Rectal smooth muscle tissue (tissue), 1 donor: ENCODE results near the gene RASL11A.
"Not testable (repeated sequence)": the region's sequence is repeated elsewhere in the genome, so short reads cannot be mapped to it uniquely, and the experiment has no call there.

Experiments used
- H3K27ac ChIP-seq: one replicate; pipeline ENCODE4 v1.7.0; 2013; ENCODE audit warnings: low read depth, low read length, inconsistent platforms
- H3K27me3 ChIP-seq: one replicate; pipeline ENCODE4 v1.7.0; 2013; ENCODE audit warnings: low read length; ENCODE audit not compliant: control insufficient read depth, insufficient read depth
- H3K36me3 ChIP-seq: one replicate; pipeline ENCODE4 v1.7.0; 2013; ENCODE audit warnings: low read length; ENCODE audit not compliant: control insufficient read depth, insufficient read depth
- H3K4me1 ChIP-seq: one replicate; pipeline ENCODE4 v1.7.0; 2013; ENCODE audit warnings: low read length; ENCODE audit not compliant: control insufficient read depth, insufficient read depth
- H3K4me3 ChIP-seq: one replicate; pipeline ENCODE4 v1.7.0; 2013; ENCODE audit warnings: low read length
- H3K9ac ChIP-seq: one replicate; pipeline ENCODE4 v1.7.0; 2013; ENCODE audit warnings: low read length

The RASL11A gene

DNA sequence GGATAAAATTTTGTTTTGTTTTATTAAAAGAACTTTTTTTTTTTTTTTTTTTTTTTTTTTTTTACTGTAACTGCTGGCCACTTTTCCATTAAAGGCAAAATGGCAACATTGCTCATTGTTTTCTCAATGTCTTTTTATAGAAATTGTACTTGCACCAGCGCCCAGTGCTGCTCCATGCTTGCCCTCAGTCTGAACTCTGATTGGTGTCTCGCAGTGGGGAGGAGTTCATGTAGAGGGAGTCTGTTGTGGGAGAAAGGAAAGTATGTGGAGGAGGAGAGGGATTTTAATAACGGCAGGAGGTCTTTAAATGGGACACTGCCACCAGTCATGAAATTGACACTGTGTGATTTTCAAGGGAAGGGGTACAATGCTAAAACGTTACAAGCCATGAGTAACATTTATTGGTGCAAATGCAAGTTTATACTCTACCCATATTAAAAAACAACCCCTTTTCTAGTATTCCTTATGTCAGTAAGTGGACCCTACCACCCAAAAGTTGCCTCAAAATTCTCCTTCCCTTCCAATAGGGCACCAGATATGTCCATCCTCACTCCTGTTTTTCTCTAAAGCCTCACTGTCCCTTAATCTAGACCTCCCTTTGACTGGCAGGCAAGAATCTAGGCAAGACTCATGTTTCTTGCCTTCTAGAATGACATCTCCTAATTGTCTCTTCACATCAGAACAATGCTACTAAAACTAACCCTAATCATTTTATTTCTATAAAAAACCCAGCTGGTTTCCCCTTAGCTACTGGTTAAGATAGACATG, 3.2 kb downstream of the RASL11A start:
- H3K27ac ChIP-seq, result no peak overlapping the region
- no peak overlapping the region for H3K9ac ChIP-seq
- H3K4me1 ChIP-seq, result peaks cover 4% of the 10 kb centered on the region
- H3K27me3 ChIP-seq, result no peaks in the 10 kb centered on the region
- no peak overlapping the region for H3K4me3 ChIP-seq
- no peaks in the 10 kb centered on the region for H3K36me3 ChIP-seq

DNA sequence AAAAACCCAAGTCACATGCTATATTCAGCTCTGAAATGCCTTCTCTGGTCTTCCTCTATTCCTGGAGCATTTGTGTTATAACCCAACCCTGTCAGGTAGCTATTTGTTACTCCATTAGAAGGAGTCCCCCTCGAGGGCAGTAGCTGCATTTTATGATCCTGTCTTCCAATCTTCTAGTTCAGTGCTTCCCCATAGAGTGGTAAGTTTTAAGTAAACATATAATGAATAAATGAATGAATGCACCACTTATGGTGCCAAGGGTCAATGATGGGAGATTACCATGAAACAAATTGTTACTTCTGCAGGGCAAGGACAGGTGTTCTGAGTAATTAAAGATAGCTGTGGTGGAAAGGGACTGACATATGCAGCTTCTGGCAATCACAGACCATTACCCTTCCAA, 4.0 kb downstream of the RASL11A start:
- Histone ChIP-seq H3K36me3 (no peaks in the 10 kb centered on the region), H3K27ac (no peak overlapping the region), H3K4me3 (no peak overlapping the region), H3K9ac (no peak overlapping the region), H3K4me1 (peaks cover 4% of the 10 kb centered on the region), H3K27me3 (no peaks in the 10 kb centered on the region)

DNA sequence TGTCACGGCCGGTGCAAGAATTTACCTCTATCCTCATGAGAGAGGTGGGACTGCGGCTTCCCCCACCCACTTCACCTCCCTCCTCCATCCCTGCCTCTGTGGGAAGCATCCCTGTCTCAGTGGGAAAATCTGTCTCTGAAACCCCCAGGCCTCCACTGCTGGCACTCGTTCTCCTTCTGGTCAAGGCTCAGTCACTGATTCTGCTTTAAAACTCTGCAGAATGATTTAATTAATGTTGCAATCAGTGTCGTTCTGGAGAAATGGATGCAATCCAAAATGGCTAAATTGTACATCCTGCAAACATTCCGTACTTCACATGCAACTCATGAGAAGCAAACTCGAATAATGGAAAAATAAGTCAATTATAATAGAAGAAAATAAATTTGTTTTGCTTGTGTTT, 5.6 kb downstream of the RASL11A start:
- Histone ChIP-seq H3K9ac (no peak overlapping the region), H3K4me1 (peaks cover 4% of the 10 kb centered on the region), H3K4me3 (no peak overlapping the region), H3K36me3 (no peaks in the 10 kb centered on the region), H3K27me3 (no peaks in the 10 kb centered on the region), H3K27ac (no peak overlapping the region)

DNA sequence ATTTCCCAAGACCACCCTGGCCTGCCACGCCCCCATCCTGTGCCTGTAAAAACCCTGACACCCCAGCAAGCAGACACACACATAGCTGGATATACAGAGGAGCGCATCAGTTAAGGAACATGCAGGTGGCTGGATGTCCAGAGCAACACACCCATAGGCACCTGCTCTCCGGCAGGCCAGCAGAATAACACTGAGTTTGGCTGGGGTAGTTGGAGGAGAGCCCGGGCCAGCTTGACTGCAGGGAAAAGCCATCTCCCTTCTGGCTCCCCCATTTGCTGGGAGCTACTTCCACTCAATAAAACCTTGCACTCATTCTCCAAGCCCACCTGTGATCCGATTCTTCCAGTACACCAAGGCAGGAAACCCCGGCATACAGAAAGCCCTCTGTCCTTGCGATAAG, 8.9 kb downstream of the RASL11A start:
- no peak overlapping the region for H3K27ac ChIP-seq

DNA sequence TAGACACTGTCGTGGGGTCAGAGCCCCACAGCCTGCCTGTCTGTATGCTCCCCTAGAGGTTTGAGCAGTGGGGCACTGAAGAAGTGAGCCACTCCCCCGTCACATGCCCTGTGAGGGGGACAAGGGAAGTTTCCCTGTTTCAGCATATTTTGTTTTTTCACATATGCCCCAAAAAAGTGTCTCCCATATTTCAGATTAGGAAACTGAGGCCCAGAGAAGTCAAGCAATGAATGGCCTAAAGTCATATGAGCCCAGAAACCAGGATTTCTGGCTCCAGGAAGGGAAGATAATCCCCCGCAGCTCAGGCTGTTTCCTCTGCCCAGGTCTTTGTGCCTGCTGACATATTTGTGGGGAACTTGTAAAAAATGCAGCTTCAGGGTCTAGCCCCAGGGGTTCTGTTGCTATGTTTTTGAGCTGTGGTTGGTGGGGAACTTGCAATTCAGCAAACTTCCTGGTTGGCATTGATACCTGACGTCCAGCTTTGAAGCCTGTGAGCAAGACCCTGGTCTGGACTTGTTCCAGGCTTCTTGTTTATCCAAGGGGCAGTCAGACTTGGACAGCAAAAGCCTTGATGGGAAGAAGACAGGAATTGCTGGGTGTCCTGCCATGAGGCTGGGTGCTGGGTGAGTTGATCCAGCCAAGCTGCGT, 9.5 kb downstream of the RASL11A start:
- Histone ChIP-seq H3K4me1 (no peaks in the 10 kb centered on the region), H3K4me3 (no peak overlapping the region), H3K27me3 (no peaks in the 10 kb centered on the region), H3K36me3 (no peaks in the 10 kb centered on the region), H3K9ac (no peak overlapping the region), H3K27ac (no peak overlapping the region)

More for the DNA sequence above, 8.9 kb downstream of the RASL11A start:
- no peaks in the 10 kb centered on the region for H3K36me3 ChIP-seq
- no peaks in the 10 kb centered on the region for H3K27me3 ChIP-seq
- H3K9ac ChIP-seq, result no peak overlapping the region
- no peak overlapping the region for H3K4me3 ChIP-seq
- no peaks in the 10 kb centered on the region for H3K4me1 ChIP-seq

DNA sequence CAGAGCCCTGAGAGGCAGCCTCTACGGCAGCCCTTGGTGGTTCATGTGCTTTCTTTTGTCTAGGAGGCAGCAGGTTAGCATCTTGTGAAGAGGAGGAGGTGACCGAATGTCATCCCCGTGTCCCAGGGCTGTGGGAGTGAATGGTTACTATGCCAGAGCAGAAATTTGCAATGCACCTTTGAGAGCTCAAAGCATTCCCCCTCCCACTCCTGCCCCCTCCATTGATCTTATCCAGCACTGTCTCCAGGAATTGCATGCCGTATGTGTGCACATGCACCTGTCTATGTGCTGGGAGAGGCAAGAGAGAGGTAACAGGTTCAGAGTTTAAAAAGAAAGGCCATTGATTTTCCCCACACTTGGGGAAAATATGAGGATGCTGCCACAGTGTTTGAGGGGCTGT, 10.2 kb downstream of the RASL11A start:
- Histone ChIP-seq H3K36me3 (no peaks in the 10 kb centered on the region), H3K4me1 (no peaks in the 10 kb centered on the region), H3K9ac (no peak overlapping the region), H3K27ac (no peak overlapping the region), H3K27me3 (no peaks in the 10 kb centered on the region), H3K4me3 (no peak overlapping the region)

DNA sequence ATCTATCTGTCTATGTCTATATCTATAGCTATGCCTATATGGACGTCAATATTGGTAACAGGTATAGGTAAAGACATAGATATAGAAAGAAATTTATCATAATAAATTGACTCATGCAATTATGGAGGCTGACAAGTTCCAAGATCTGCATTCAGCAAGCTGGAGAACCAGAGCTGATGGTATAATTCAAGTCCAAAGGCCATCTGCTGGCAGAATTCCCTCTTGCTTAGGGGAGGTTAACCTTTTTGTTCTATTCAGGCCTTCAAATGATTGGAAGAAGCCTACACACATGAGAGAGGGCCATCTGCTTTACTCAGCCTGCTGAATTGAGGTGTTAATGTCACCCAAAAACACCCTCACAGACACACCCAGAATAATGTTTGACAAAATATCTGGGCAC, 10.8 kb downstream of the RASL11A start:
- Histone ChIP-seq H3K9ac (no peak overlapping the region), H3K27ac (no peak overlapping the region), H3K4me3 (no peak overlapping the region), H3K27me3 (no peaks in the 10 kb centered on the region), H3K4me1 (no peaks in the 10 kb centered on the region), H3K36me3 (no peaks in the 10 kb centered on the region)

DNA sequence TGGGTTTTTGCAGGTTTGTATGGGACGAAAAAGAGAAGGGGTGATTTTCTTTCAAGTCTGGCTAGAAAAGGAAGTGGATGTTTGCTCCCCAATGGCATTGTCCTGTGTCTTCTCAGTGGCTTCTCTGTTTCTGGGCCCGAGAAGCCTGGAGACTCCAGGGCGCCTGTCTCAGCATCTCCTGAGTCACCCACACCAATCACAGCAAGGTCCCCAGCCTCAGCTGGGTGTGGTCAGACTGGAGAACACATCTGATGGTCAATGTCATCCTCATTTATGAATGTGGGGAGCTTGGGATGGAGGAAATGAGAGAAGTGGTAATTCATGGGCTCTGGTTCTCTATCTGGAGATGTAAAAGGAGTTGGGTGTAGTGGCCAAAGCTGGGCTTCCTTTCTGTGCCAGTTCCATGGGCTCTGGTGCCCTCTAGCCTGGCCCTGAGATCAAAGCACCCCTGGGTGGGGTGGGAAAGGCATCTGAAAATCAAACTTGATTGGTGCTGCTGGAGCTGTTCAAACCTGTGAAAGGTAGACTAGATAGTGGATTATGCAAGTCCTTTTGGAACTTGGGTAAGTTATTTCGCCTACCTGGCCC, 13.4 kb downstream of the RASL11A start:
- H3K9ac ChIP-seq, result no peak overlapping the region
- no peaks in the 10 kb centered on the region for H3K4me1 ChIP-seq
- H3K27ac ChIP-seq, result no peak overlapping the region
- no peaks in the 10 kb centered on the region for H3K36me3 ChIP-seq
- H3K4me3 ChIP-seq, result no peak overlapping the region
- H3K27me3 ChIP-seq, result no peaks in the 10 kb centered on the region

DNA sequence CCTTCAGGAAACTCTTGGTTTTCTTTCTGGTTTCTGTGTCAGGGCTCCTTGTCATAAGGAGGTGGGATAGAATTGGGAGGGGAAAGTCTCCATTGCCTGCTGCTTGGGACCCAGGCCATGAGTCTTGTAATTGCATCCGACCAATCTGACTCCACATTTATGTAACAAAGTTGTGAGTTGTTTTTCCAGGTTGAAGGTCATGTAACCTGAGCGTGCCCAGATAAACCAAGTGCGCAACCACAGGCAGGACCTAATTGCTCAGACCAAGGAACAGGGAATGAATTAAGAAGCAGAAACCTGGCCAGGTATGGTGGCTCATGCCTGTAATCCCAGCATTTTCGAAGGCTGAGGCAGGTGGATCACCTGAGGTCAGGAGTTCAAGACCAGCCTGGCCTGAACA, 17.8 kb downstream of the RASL11A start:
- no peak overlapping the region for H3K9ac ChIP-seq
- H3K36me3 ChIP-seq, result no peaks in the 10 kb centered on the region
- no peak overlapping the region for H3K27ac ChIP-seq
- H3K4me3 ChIP-seq, result no peak overlapping the region
- H3K4me1 ChIP-seq, result no peaks in the 10 kb centered on the region
- no peaks in the 10 kb centered on the region for H3K27me3 ChIP-seq

DNA sequence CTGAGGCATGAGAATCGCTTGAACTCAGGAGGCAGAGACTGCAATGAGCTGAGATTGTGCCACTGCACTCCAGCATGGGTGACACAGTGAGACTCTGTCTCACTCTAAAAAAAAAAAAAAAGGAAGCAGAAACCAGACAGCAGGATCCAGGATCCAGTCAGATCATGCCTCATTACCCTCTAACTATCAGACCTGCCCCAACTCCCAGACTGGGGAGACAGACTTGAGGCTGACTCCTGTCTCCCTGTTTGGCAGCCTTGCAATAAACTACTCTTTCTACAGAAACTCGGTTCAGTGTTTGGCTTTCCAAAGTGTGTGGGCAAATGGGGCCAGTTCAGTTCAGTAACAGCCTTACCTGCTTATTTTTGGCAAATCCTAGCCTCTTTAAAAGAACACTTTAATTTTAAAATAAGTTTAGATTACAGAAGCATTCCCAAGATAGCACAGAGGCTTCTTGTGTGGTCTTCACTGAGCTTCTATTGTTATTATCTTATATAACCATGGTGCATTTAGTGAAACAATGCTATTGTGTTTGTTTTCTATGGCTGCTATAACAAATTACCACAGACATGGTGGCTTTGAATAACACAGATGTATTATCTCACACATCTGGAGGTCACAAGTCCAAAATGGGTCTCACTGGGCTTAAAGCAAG, 18.5 kb downstream of the RASL11A start:
- H3K9ac ChIP-seq, result no peak overlapping the region
- no peaks in the 10 kb centered on the region for H3K4me1 ChIP-seq
- H3K4me3 ChIP-seq, result no peak overlapping the region
- H3K27me3 ChIP-seq, result no peaks in the 10 kb centered on the region
- no peaks in the 10 kb centered on the region for H3K36me3 ChIP-seq
- no peak overlapping the region for H3K27ac ChIP-seq

DNA sequence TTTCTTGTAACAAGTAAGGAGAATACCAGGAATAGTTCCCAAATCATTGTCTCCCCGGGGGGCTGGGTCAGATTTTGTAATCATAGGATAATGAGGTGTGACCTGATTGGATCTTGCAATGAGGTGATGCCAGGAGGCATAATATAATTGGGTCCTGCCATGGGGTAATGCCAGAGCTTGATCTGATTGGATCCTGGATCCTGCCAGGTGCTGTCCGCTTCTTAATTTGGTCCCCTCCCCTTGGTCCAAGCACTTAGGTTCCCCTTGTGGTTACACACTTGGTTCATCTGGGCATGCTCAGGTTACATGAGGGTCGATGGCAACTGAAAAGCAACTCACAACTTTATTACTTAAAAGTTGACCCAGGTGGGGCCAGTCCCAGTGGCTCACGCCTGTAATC, 20.1 kb downstream of the RASL11A start:
- no peaks in the 10 kb centered on the region for H3K36me3 ChIP-seq
- no peaks in the 10 kb centered on the region for H3K27me3 ChIP-seq
- H3K9ac ChIP-seq, result no peak overlapping the region
- no peaks in the 10 kb centered on the region for H3K4me1 ChIP-seq
- H3K27ac ChIP-seq, result no peak overlapping the region
- no peak overlapping the region for H3K4me3 ChIP-seq

DNA sequence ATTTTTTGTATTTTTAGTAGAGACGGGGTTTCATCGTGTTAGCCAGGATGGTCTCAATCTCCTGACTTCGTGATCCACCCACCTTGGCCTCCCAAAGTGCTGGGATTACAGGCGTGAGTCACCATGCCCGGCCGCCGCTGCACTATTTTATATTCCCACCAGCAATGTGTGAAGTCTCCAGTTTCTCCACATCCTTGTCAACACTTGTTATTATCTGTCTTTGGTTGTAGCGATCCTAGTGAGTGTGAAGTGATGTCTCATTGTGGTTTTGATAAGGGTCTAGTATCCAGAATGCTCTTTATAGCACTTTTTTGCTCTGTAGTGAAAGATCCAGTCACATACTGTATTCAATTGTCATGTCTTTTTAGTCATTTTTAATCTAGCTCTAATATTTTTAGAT, 21.3 kb downstream of the RASL11A start:
- not testable (repeated sequence) for H3K36me3 ChIP-seq, H3K27me3 ChIP-seq, H3K9ac ChIP-seq, H3K4me3 ChIP-seq, H3K27ac ChIP-seq, H3K4me1 ChIP-seq
